Activated naive CD4-positive, alpha-beta T cell treated with anti-CD3 and anti-CD28 coated beads for 36 hours (primary cell): Measurements from ENCODE around the gene PKHD1. TPM values are rescaled to one million over a fixed set of nuclear protein-coding genes. Genes with fewer than 3 reads are reported as not detected.

Source experiments
- total RNA-seq, 2 experiments: library from RNA; stranded (reverse); gene quantifications; one replicate each; pipeline ENCODE4 v1.2.3, GENCODE V29; 2021

PKHD1 gene
- total RNA-seq, 2 experiments from 2014 or later: not detected

Other genes starting within 250 kb of the PKHD1 start
- gene IL17A, start 98.8 kb upstream of the PKHD1 start, total RNA-seq: under 1 TPM in 1 of 2 experiments, not detected in 1; 0.12 TPM
- gene IL17F, start 156.9 kb upstream of the PKHD1 start, total RNA-seq: 1 to 10 TPM; 2.3 to 3.3 TPM
- 100 to 1,000 TPM; 256 to 258 TPM for gene MCM3, start 197.1 kb upstream of the PKHD1 start, total RNA-seq